ENCODE measurements around the gene FUZ.

DNA sequence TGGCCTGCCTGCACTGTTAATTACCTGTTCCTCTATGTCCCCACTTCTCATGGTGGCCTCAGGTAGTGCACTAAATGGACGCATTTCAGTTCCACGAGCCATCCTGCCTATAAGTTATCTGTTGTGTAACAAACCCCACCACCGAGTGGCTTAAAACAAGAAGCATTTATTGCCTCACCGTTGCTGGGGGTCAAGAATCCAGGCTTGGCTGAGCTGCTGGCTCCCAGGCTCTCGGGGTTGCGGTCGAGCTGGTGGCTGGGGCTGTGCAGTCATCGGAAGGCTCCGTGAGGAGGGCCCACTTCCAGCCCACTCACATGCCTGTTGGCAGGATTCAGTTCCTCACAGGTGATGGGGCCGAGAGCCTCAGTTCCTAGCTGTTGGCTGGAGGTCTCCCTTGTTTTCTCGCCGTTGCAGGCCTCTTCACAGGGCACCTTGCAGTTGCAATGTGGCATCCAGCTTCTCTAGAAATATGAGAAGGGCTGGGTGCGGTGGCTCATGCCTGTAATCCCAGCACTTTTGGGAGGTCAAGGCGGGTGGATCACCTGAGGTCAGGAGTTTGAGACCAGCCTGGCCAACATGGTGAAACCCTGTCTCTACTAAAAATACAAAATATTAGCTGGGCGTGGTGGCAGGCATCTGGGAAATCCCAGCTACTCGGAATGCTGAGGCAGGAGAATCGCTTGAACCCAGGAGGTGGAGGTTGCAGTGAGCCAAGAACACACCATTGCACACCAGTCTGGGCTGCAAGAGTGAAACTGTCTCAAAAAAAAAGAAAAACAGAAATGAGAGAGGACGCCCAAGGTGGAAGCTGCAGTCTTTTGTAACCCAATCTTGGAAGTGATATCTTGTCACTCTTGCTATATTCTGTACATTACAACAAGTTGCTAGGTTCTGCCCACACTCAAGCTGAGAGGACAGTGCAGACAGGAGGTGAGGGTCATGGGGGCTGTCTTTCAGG lies 31.3 kb upstream of the FUZ start:
- TF ChIP-seq, protein P1, sequence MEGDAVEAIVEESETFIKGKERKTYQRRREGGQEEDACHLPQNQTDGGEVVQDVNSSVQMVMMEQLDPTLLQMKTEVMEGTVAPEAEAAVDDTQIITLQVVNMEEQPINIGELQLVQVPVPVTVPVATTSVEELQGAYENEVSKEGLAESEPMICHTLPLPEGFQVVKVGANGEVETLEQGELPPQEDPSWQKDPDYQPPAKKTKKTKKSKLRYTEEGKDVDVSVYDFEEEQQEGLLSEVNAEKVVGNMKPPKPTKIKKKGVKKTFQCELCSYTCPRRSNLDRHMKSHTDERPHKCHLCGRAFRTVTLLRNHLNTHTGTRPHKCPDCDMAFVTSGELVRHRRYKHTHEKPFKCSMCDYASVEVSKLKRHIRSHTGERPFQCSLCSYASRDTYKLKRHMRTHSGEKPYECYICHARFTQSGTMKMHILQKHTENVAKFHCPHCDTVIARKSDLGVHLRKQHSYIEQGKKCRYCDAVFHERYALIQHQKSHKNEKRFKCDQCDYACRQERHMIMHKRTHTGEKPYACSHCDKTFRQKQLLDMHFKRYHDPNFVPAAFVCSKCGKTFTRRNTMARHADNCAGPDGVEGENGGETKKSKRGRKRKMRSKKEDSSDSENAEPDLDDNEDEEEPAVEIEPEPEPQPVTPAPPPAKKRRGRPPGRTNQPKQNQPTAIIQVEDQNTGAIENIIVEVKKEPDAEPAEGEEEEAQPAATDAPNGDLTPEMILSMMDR (IDR thresholded peaks at IDR 0.05; ENCODE audit: low read depth, low read length, poor library complexity, severe bottlenecking): no peak
- no peak for TF ChIP-seq EZH2phosphoT487 (IDR thresholded peaks at IDR 0.05; ENCODE audit: borderline replicate concordance, low read length)

Data from DOHH2 (cell line).